Measurements from ENCODE around the gene ART3. TPM values are rescaled to one million over a fixed set of nuclear protein-coding genes. Genes with fewer than 3 reads are reported as not detected.

Gene ART3
- total RNA-seq, 2 experiments from 2014 or later: not detected

- H3K27me3 Mint-ChIP-seq: peaks cover 2% of the 10 kb centered on the region
- H3K36me3 Mint-ChIP-seq (ENCODE audit: low read depth): no peaks in the 10 kb centered on the region
- no peak overlapping the region for H3K27ac Mint-ChIP-seq
- no peak overlapping the region for H3K4me3 Mint-ChIP-seq
- no peak for TF ChIP-seq CTCF (IDR thresholded peaks at IDR 0.05)
- peaks cover 3% of the 10 kb centered on the region for H3K4me1 Mint-ChIP-seq (ENCODE audit: low read depth)
- no peak for ATAC-seq
- DNase-seq: no peak
- CTCF ChIA-PET: interaction anchor here (0.8 kb wide), 1 partner anchor 194 kb away, joined by 3 read pairs; no protein-coding TSS in a partner anchor
- no peaks in the 10 kb centered on the region for H3K9me3 Mint-ChIP-seq
- intact Hi-C loops (cut with micrococcal nuclease): no loop called here
- POLR2A ChIA-PET: no interaction called here
These were observed 15.8 kb downstream of the ART3 start for GRCh38 chr4:76090241-76090691.

DNA sequence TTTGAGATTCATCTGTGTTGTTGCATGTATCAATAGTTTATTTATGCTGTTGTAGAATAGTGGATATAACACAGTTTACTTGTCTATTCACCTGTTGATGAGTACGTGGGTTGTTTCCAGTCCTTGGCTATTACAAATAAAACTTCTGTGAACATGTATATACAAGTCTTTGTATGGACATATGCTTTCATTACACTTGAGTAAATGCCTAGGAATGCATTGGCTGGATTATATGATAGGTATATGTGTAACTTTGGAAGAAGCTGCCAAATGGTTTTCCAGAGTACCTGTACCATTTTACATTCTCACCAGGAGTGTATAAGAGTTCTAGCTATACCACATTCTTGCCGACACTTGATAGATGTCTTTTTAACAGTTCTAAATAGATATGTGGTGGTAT, 16.5 kb downstream of the ART3 start:
- no peak for DNase-seq
- POLR2A ChIA-PET: no interaction called here
- Mint-ChIP-seq H3K9me3 (no peaks in the 10 kb centered on the region), H3K4me3 (no peak overlapping the region), H3K36me3 (ENCODE audit: low read depth) (no peaks in the 10 kb centered on the region), H3K27ac (no peak overlapping the region), H3K27me3 (peaks cover 2% of the 10 kb centered on the region), H3K4me1 (ENCODE audit: low read depth) (peaks cover 3% of the 10 kb centered on the region)
- no peak for ATAC-seq
- intact Hi-C loops (cut with micrococcal nuclease): no loop called here
- TF ChIP-seq CTCF (IDR thresholded peaks at IDR 0.05): no peak
- CTCF ChIA-PET: no interaction called here

- ChIA-PET POLR2A (no interaction called here), CTCF (no interaction called here)
- DNase-seq (no peak), ATAC-seq (no peak)
- no peaks in the 10 kb centered on the region for H3K36me3 Mint-ChIP-seq (ENCODE audit: low read depth)
- H3K9me3 Mint-ChIP-seq: no peaks in the 10 kb centered on the region
- no peaks in the 10 kb centered on the region for H3K4me1 Mint-ChIP-seq (ENCODE audit: low read depth)
- no peak overlapping the region for H3K27ac Mint-ChIP-seq
- intact Hi-C loops (cut with micrococcal nuclease): no loop called here
- H3K4me3 Mint-ChIP-seq: no peak overlapping the region
- TF ChIP-seq CTCF (IDR thresholded peaks at IDR 0.05): no peak
- peaks cover 6% of the 10 kb centered on the region for H3K27me3 Mint-ChIP-seq
These were observed 21.1 kb downstream of the ART3 start for GRCh38 chr4:76095568-76095967.

DNA sequence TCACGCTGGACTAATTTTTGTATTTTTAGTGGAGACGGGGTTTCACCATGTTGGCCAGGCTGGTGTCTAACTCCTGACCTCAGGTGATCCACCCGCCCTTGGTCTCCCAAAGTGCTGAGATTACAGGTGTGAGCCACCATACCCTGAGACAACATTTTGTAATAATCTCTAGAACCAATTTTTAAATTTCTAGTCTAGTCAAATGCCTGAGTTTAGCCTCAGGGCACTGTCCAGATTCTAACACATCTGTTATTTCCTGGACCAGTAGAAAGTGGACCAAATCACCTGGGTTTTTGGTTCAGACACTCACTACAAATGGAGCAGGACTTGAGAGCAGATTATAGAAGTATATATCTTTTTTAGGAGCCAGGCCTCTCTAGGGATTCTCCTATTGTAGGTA, 21.6 kb downstream of the ART3 start:
- POLR2A ChIA-PET: no interaction called here
- peaks cover 6% of the 10 kb centered on the region for H3K27me3 Mint-ChIP-seq

GRCh38 chr4:76105652-76106051, 31.1 kb downstream of the ART3 start:
- DNase-seq: no peak
- no peak for TF ChIP-seq CTCF (IDR thresholded peaks at IDR 0.05)
- H3K27ac Mint-ChIP-seq: no peak overlapping the region
- POLR2A ChIA-PET: interaction anchor here (1.0 kb wide), 1 partner anchor 11 kb away, joined by 3 read pairs; no protein-coding TSS in a partner anchor
- no peaks in the 10 kb centered on the region for H3K27me3 Mint-ChIP-seq
- H3K9me3 Mint-ChIP-seq: no peaks in the 10 kb centered on the region
- intact Hi-C loops (cut with micrococcal nuclease): no loop called here
- H3K4me1 Mint-ChIP-seq (ENCODE audit: low read depth): no peaks in the 10 kb centered on the region
- no peaks in the 10 kb centered on the region for H3K36me3 Mint-ChIP-seq (ENCODE audit: low read depth)
- no peak for ATAC-seq
- H3K4me3 Mint-ChIP-seq: no peak overlapping the region
- CTCF ChIA-PET: interaction anchor here (0.8 to 1.0 kb wide), 2 partner anchors 110 to 112 kb away, joined by 3 read pairs; no protein-coding TSS in a partner anchor

More for the DNA sequence above, 21.6 kb downstream of the ART3 start:
- Mint-ChIP-seq H3K4me1 (ENCODE audit: low read depth) (no peaks in the 10 kb centered on the region), H3K27ac (no peak overlapping the region), H3K4me3 (no peak overlapping the region), H3K9me3 (no peaks in the 10 kb centered on the region), H3K36me3 (ENCODE audit: low read depth) (no peaks in the 10 kb centered on the region)
- no peak for DNase-seq
- no peak for ATAC-seq
- CTCF ChIA-PET: interaction anchor here (1.0 kb wide), 1 partner anchor 200 kb away, joined by 3 read pairs; no protein-coding TSS in a partner anchor
- intact Hi-C loops (cut with micrococcal nuclease): no loop called here
- TF ChIP-seq CTCF (IDR thresholded peaks at IDR 0.05): no peak

Data from activated CD8-positive, alpha-beta T cell treated with anti-CD3 and anti-CD28 coated beads for 36 hours (primary cell).